K562 (cell line): ENCODE measurements around the gene TMEM151A. TPM values are rescaled to one million over a fixed set of nuclear protein-coding genes. Genes with fewer than 3 reads are reported as not detected.

Source experiments
- ATAC-seq: fragments of 200-7000 bp; cut with Tn5 transposase; 3 replicates; pipeline ENCODE4 v1.9.1; 2020; ENCODE audit warnings: moderate library complexity
- BruUV-seq: library from RNA; stranded (reverse); fragments of 400-500 nt; replicated peaks from 2 replicates; lab custom pipeline; 2021; lab: Mats Ljungman, UMichigan
- CTCF ChIA-PET: fragments of 300-600 bp; formaldehyde crosslinking; extraction: SDS; loops from one replicate; lab custom pipeline; 2021; ENCODE audit warnings: low intra/inter-chr PET ratio; lab: Yijun Ruan, JAX
- POLR2A ChIA-PET: fragments of 300-600, 350-650 bp; sonication (Branson Sonifier 250); formaldehyde crosslinking; extraction: SDS; loops from one replicate; lab custom pipeline; 2021; ENCODE audit warnings: antibody characterized with exemption, inconsistent platforms; lab: Yijun Ruan, JAX
- DNase-seq, 4 experiments: peaks; one replicate each; pipeline versions ENCODE4 v3.0.0 to v3.0.0-alpha.2; 2011 to 2018; ENCODE audit warnings: low spot score in 3 of 4, mixed read lengths in 3 of 4; ENCODE audit errors: extremely low read depth in 1 of 4
- FAIRE-seq: peaks from 2 replicates; lab custom pipeline; 2011; peaks lifted over from hg19 to GRCh38; lab: Jason Lieb, UNC
- H2AFZ ChIP-seq: 2 replicates; pipeline ENCODE4 v1.6.0; 2011; ENCODE audit warnings: low read depth, low read length, control low read depth, inconsistent platforms
- H3K27ac ChIP-seq: fragments of 200-600 bp; 3 replicates; pipeline ENCODE4 v1.8.0; 2011; ENCODE audit warnings: low read depth, mild to moderate bottlenecking, control low read depth, inconsistent platforms, low read length, moderate library complexity, mixed read lengths; ENCODE audit errors: extremely low read depth
- H3K27me3 ChIP-seq, 2 experiments: fragments of 300-600 bp in 1 of 2; 2 replicates in 1 of 2; 3 replicates in 1 of 2; pipeline versions ENCODE4 v1.6.0 to v1.8.0; 2011; ENCODE audit warnings: inconsistent platforms in 2 of 2, low read length in 2 of 2, mild to moderate bottlenecking in 1 of 2, mixed read lengths in 1 of 2, moderate library complexity in 1 of 2; ENCODE audit not compliant: control insufficient read depth in 2 of 2, insufficient read depth in 2 of 2
- H3K36me3 ChIP-seq: fragments of 300-600 bp; 3 replicates; pipeline ENCODE4 v1.8.0; 2011; ENCODE audit warnings: mild to moderate bottlenecking, low read length, inconsistent platforms; ENCODE audit not compliant: control insufficient read depth, insufficient read depth
- H3K4me1 ChIP-seq, 2 experiments: fragments of 200-600 bp in 1 of 2; replicated peaks in 1 of 2; 2 replicates in 1 of 2; 3 replicates in 1 of 2; pipeline versions ENCODE4 v1.5.1 to v1.8.0; 2011; ENCODE audit warnings: inconsistent platforms in 2 of 2, low read length in 2 of 2, mild to moderate bottlenecking in 1 of 2, mixed read lengths in 1 of 2, moderate library complexity in 1 of 2; ENCODE audit not compliant: control insufficient read depth in 2 of 2, insufficient read depth in 2 of 2
- H3K4me2 ChIP-seq: 2 replicates; pipeline ENCODE4 v1.6.1; 2011; ENCODE audit warnings: low read length, control low read depth, inconsistent platforms, mixed read lengths; ENCODE audit not compliant: insufficient read depth
- H3K4me3 ChIP-seq: fragments of 200-600 bp; sonication (generic), shearing (Covaris generic); 2 replicates; pipeline ENCODE4 v1.5.1; 2016; ENCODE audit warnings: control low read depth, inconsistent platforms
- H3K79me2 ChIP-seq: fragments of 200-600 bp; 3 replicates; pipeline ENCODE4 v1.8.0; 2011; ENCODE audit warnings: low read length, inconsistent platforms; ENCODE audit not compliant: control insufficient read depth, insufficient read depth
- H3K9ac ChIP-seq, 2 experiments: 2 replicates each; pipeline versions ENCODE4 v1.6.0 to v1.6.1; 2011; ENCODE audit warnings: low read depth in 2 of 2, low read length in 2 of 2, control low read depth in 1 of 2, inconsistent platforms in 1 of 2, mild to moderate bottlenecking in 1 of 2, mixed read lengths in 1 of 2; ENCODE audit not compliant: insufficient read depth in 1 of 2
- H3K9me1 ChIP-seq: one replicate; pipeline ENCODE4 v1.6.0; 2011; ENCODE audit warnings: inconsistent platforms, mild to moderate bottlenecking, low read length, moderate library complexity; ENCODE audit not compliant: control insufficient read depth, insufficient read depth
- H3K9me3 ChIP-seq: replicated peaks from 2 replicates; pipeline ENCODE4 v1.5.1; 2011; ENCODE audit warnings: low read depth, low read length, inconsistent platforms; ENCODE audit not compliant: control insufficient read depth, insufficient read depth
- H4K20me1 ChIP-seq: replicated peaks from 2 replicates; pipeline ENCODE4 v1.6.1; 2011; ENCODE audit warnings: low read length, inconsistent platforms, mixed read lengths; ENCODE audit not compliant: control insufficient read depth, insufficient read depth
- CEBPB ChIP-seq: fragments of 450-650 bp; IDR thresholded peaks from 2 replicates; pipeline ENCODE4 v1.6.1; 2016; ENCODE audit warnings: missing genetic modification characterization, missing compliant biosample characterization
- CEBPG ChIP-seq, 3 experiments: fragments of 200-800 bp in 1 of 3; sonication (Bioruptor generic) in 1 of 3; sonication (generic) in 1 of 3; formaldehyde crosslinking in 1 of 3; IDR thresholded peaks in 2 of 3; conservative IDR thresholded peaks in 1 of 3; 2 replicates each; pipeline versions ENCODE4 v1.6.1 to v1.8.0; 2016 to 2022; ENCODE audit warnings: missing compliant biosample characterization in 2 of 3, missing genetic modification characterization in 2 of 3, mild to moderate bottlenecking in 1 of 3, missing genetic modification reagents in 1 of 3
- MAFG ChIP-seq: fragments of 450-650 bp; conservative IDR thresholded peaks from 2 replicates; pipeline ENCODE4 v1.6.1; 2016; ENCODE audit warnings: missing genetic modification characterization, missing compliant biosample characterization
- NELFE ChIP-seq: IDR thresholded peaks from 2 replicates; pipeline ENCODE4 v1.6.1; 2011; ENCODE audit warnings: mild to moderate bottlenecking; ENCODE audit not compliant: insufficient read depth, insufficient read length
- PHB2 ChIP-seq: fragments of 450-650 bp; IDR thresholded peaks from 2 replicates; pipeline ENCODE4 v1.6.1; 2017; ENCODE audit warnings: low read depth
- POLR2AphosphoS2 ChIP-seq: IDR thresholded peaks from 2 replicates; pipeline ENCODE4 v1.6.1; 2012; ENCODE audit warnings: low read length, improper control_type of control experiment
- RBM22 ChIP-seq: fragments of 200-400 bp; formaldehyde crosslinking; IDR thresholded peaks from 2 replicates; pipeline ENCODE4 v1.6.1; 2018; ENCODE audit warnings: low read length, low read depth; ENCODE audit not compliant: poor library complexity, severe bottlenecking
- SAFB ChIP-seq: fragments of 200-400 bp; formaldehyde crosslinking; IDR thresholded peaks from 2 replicates; pipeline ENCODE4 v1.6.1; 2017; ENCODE audit warnings: low read depth, low read length, borderline replicate concordance
- ZNF696 ChIP-seq: fragments of 250-450 bp; sonication (Bioruptor Pico); conservative IDR thresholded peaks from 2 replicates; pipeline ENCODE4 v1.4.0; 2020; ENCODE audit warnings: mild to moderate bottlenecking, moderate library complexity
- WGBS: fragments of 100-300 bp; shearing (Covaris generic); methylation state at CpG from one replicate; pipeline ENCODE4 v1.1.6; 2016; ENCODE audit warnings: low coverage, mixed read lengths; ENCODE audit not compliant: insufficient coverage; ENCODE audit errors: missing lambda C conversion rate; 5-methylcytosine and 5-hydroxymethylcytosine counted together
- in situ Hi-C: fragments of 300-500 bp; cut with MboI; formaldehyde crosslinking; loops from 4 replicates; pipeline ENCODE4 v1.15.0; 2018; ENCODE audit warnings: inconsistent platforms, mixed read lengths
- intact Hi-C: fragments of 100-400 bp; cut with micrococcal nuclease; formaldehyde crosslinking; loops from 2 replicates; pipeline ENCODE4 v1.14.2; 2022
- polyA plus RNA-seq, 8 experiments: library from polyadenylated mRNA; depleted of rRNA in 4 of 8; stranded (reverse) in 5 of 8; unstranded in 3 of 8; fragments of >200 nt; fragmentation: Nextera tagmentation in 2 of 8; fragmentation: Illumina TruSeq in 1 of 8; extraction: Ambion mirVana in 2 of 8; extraction: Trizol in 1 of 8; gene quantifications; 2 replicates each; pipeline versions ENCODE4 v1.2.1 to v1.2.3, GENCODE V29; 2011 to 2014; ENCODE audit warnings: inconsistent platforms in 1 of 8, missing spikeins in 1 of 8
- total RNA-seq, 7 experiments: library from RNA; depleted of rRNA in 6 of 7; stranded (reverse); fragments of >200 nt in 6 of 7; fragmentation: Illumina TruSeq in 2 of 7; extraction: Trizol in 2 of 7; gene quantifications; 2 replicates each; pipeline versions ENCODE4 v1.2.1 to v1.2.3, GENCODE V29; 2011 to 2021; ENCODE audit warnings: low replicate concordance in 1 of 7
- TF ChIP-seq, protein P1 (sequence below): fragments of 250-450 bp; sonication (Bioruptor Pico); IDR thresholded peaks from 2 replicates; pipeline ENCODE4 v1.4.0; 2020; ENCODE audit warnings: mild to moderate bottlenecking
- TF ChIP-seq, protein P2 (sequence below), 2 experiments: IDR thresholded peaks; 2 replicates each; pipeline ENCODE4 v1.6.1; 2011; ENCODE audit warnings: borderline replicate concordance in 1 of 2, control low read depth in 1 of 2, low read depth in 1 of 2, low read length in 1 of 2, mild to moderate bottlenecking in 1 of 2, mixed read lengths in 1 of 2, moderate library complexity in 1 of 2; ENCODE audit not compliant: insufficient read depth in 1 of 2, insufficient read length in 1 of 2, poor library complexity in 1 of 2, severe bottlenecking in 1 of 2; ENCODE audit errors: extremely low read depth in 1 of 2
- TF ChIP-seq, protein P3 (sequence below): sonication (generic); formaldehyde crosslinking; IDR thresholded peaks from 2 replicates; pipeline ENCODE4 v1.8.0; 2022; ENCODE audit warnings: missing genetic modification reagents, mild to moderate bottlenecking, moderate library complexity, borderline replicate concordance
- TF ChIP-seq, protein P4 (sequence below): fragments of 450-650 bp; IDR thresholded peaks from 2 replicates; pipeline ENCODE4 v1.6.1; 2016; ENCODE audit warnings: missing biosample characterization, missing genetic modification characterization

The TMEM151A gene
- total and polyA plus RNA-seq, 9 of the 15 experiments (the other 6 are each of a cell fraction or from before 2014, with no cell fraction given), result not detected

DNA sequence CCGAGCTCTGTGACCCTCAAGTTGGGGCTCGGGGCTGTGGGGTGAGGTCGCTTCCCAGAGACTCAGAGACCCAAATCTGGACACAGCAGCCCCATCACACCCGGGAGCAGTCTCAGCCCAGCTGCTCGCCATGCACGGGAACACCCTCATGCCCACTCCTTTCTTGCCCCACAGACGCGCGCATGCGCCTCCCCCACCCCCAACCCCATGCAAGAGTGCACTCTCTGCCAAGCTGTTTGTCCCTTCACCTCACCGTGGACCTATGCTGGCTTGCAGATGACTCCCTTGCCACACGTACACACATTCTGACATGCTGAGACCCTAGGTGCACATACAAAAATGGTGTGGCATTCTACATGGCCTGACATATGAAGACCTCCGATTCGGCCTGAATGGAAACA is 25.6 kb downstream of the TMEM151A start (continued):
- TF ChIP-seq NELFE (no peak), ZNF696 (CRISPR knock-in tag) (no peak), POLR2AphosphoS2 (no peak)

DNA sequence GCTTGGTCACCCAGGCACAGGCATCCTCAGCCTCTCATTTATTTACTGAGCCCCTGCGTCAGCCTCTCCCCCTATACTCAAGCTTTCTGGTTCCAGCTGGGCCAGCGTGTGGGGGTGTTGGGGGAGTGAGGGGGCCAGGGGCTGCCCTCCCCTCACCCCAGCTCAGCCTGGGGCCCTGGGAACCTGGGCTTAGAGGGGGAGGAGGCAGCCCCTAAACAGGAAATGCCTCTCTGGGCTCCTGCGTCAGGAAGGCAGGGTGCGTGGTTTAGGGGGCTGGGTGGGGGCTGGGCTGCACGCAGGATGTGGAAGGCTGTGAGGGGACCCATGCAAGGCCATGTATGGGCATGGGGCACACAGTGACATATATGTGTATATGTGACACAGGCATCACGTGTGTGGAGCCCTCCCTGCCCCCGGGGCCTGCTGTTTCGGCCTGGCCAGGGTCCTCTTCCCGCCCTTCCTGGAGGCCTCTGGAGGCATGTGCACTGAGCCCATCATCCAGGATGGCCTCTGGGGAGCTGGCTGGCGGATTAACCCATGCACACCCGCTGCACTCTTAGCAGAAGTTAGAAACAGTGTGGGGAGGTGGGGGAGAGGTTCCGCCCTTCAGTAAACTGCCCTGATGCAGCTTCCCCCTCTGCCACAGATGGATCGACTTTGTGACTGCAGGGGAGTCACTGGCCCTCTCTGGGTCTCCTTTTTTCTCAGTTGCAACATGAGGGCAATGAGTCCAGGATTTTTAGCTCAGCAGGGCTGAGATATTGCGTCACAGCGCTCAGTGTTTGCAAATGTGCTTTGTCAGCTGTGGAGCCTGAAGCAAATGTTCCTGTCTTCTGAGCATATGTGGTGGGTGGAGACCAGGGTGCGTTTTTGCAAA is 26.3 kb downstream of the TMEM151A start:
- in situ Hi-C loops (no loop called here), intact Hi-C loops (no loop called here)
- no peaks in the 10 kb centered on the region for H3K27me3 ChIP-seq
- H3K9ac ChIP-seq, result no peak overlapping the region; a peak in 1 of 4 replicates
- 47% methylated on average over 13 of the region's 16 CpGs for WGBS
- BruUV-seq, result no TSS peak
- DNase-seq, result no peak
- peaks cover 5 to 59% of the 10 kb centered on the region in 2 experiments for H3K4me1 ChIP-seq
- ChIA-PET CTCF (no interaction called here), POLR2A (interaction anchor here (0.6 to 1.0 kb wide), 4 partner anchors 16 to 55 kb away, joined by 3 to 4 read pairs (median 3); no protein-coding TSS in a partner anchor)
- no peaks in the 10 kb centered on the region for H3K36me3 ChIP-seq
- H3K79me2 ChIP-seq, result no peaks in the 10 kb centered on the region
- H3K9me3 ChIP-seq, result no peaks in the 10 kb centered on the region
- H3K9me1 ChIP-seq, result no peaks in the 10 kb centered on the region
- no peak overlapping the region for H2AFZ ChIP-seq
- no peak overlapping the region for H3K4me3 ChIP-seq
- FAIRE-seq, result no peak
- no peak overlapping the region for H3K27ac ChIP-seq
- H4K20me1 ChIP-seq, result no peaks in the 10 kb centered on the region
- H3K4me2 ChIP-seq, result no peak overlapping the region
- ATAC-seq, result no peak
- TF ChIP-seq, protein P1, sequence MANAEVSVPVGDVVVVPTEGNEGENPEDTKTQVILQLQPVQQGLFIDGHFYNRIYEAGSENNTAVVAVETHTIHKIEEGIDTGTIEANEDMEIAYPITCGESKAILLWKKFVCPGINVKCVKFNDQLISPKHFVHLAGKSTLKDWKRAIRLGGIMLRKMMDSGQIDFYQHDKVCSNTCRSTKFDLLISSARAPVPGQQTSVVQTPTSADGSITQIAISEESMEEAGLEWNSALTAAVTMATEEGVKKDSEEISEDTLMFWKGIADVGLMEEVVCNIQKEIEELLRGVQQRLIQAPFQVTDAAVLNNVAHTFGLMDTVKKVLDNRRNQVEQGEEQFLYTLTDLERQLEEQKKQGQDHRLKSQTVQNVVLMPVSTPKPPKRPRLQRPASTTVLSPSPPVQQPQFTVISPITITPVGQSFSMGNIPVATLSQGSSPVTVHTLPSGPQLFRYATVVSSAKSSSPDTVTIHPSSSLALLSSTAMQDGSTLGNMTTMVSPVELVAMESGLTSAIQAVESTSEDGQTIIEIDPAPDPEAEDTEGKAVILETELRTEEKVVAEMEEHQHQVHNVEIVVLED (CRISPR knock-in tag), result no peak
- TF ChIP-seq, protein P2, sequence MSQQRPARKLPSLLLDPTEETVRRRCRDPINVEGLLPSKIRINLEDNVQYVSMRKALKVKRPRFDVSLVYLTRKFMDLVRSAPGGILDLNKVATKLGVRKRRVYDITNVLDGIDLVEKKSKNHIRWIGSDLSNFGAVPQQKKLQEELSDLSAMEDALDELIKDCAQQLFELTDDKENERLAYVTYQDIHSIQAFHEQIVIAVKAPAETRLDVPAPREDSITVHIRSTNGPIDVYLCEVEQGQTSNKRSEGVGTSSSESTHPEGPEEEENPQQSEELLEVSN (IDR thresholded peaks at IDR 0.05; ENCODE audit: borderline replicate concordance in 1 of 2, extremely low read depth in 1 of 2, insufficient read depth in 1 of 2, insufficient read length in 1 of 2, low read depth in 1 of 2, low read length in 1 of 2, poor library complexity in 1 of 2, severe bottlenecking in 1 of 2), result peak in 1 of 2 experiments; percentile 33
- TF ChIP-seq SAFB (no peak), CEBPB (tag) (peak; percentile 97), MAFG (tag) (0 out of 2 replicates have a peak, but pooled peaks have one; percentile 13), PHB2 (no peak), CEBPG (CRISPR knock-in tag; IDR thresholded peaks at IDR 0.05) (peak; percentile 64), CEBPG (tag; conservative IDR thresholded peaks at IDR 0.05 in 1 of 2, IDR thresholded peaks at IDR 0.05 in 1 of 2) (peak; percentile 80 to 93), RBM22 (no peak)
- TF ChIP-seq, protein P3, sequence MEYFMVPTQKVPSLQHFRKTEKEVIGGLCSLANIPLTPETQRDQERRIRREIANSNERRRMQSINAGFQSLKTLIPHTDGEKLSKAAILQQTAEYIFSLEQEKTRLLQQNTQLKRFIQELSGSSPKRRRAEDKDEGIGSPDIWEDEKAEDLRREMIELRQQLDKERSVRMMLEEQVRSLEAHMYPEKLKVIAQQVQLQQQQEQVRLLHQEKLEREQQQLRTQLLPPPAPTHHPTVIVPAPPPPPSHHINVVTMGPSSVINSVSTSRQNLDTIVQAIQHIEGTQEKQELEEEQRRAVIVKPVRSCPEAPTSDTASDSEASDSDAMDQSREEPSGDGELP (CRISPR knock-in tag), result no peak
- TF ChIP-seq, protein P4, sequence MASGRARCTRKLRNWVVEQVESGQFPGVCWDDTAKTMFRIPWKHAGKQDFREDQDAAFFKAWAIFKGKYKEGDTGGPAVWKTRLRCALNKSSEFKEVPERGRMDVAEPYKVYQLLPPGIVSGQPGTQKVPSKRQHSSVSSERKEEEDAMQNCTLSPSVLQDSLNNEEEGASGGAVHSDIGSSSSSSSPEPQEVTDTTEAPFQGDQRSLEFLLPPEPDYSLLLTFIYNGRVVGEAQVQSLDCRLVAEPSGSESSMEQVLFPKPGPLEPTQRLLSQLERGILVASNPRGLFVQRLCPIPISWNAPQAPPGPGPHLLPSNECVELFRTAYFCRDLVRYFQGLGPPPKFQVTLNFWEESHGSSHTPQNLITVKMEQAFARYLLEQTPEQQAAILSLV (tag), result 0 out of 2 replicates have a peak, but pooled peaks have one; percentile 26
